Measurements from ENCODE around the gene ARHGEF28. TPM values are rescaled to one million over a fixed set of nuclear protein-coding genes. Genes with fewer than 3 reads are reported as not detected.

Gene ARHGEF28
- total and polyA plus RNA-seq, 2 of the 4 experiments (the other 2 are of a cell fraction), result 3.6 to 16.0 TPM

- Histone ChIP-seq H2AK9ac (replicated peaks; ENCODE audit: low read depth, low read length, poor library complexity) (no peak overlapping the region), H4K91ac (ENCODE audit: insufficient read depth, low read depth, low read length) (no peak overlapping the region), H3K4ac (ENCODE audit: low read depth, low read length) (no peak overlapping the region), H2AFZ (replicated peaks; ENCODE audit: low read length, poor library complexity) (no peak overlapping the region), H3K18ac (ENCODE audit: low read depth, low read length) (no peak overlapping the region), H3K27ac (ENCODE audit: insufficient read depth, low read length) (no peak overlapping the region), H3K36me3 (ENCODE audit: control insufficient read depth, insufficient read depth, low read length) (no peaks in the 10 kb centered on the region), H4K5ac (ENCODE audit: low read depth, low read length) (no peak overlapping the region), H2AK5ac (ENCODE audit: low read depth, low read length) (no peak overlapping the region), H2BK15ac (ENCODE audit: low read depth, low read length) (no peak overlapping the region), H3K23ac (ENCODE audit: low read depth, low read length) (no peak overlapping the region), H4K20me1 (ENCODE audit: insufficient read depth, low read length) (no peaks in the 10 kb centered on the region), H2BK120ac (ENCODE audit: low read depth, low read length) (no peak overlapping the region), H3K27me3 (ENCODE audit: control insufficient read depth, insufficient read depth, low read length) (no peaks in the 10 kb centered on the region), H3K9me1 (ENCODE audit: insufficient read depth, low read length) (peaks cover 17% of the 10 kb centered on the region), H2BK20ac (ENCODE audit: low read depth, low read length) (no peak overlapping the region), H4K8ac (ENCODE audit: low read depth in 2 of 2, low read length in 2 of 2) (no peak overlapping the region), H3K14ac (replicated peaks; ENCODE audit: low read depth, low read length) (no peak overlapping the region), H3K9me3 (ENCODE audit: control insufficient read depth, insufficient read depth, low read length) (no peaks in the 10 kb centered on the region), H3K56ac (ENCODE audit: extremely low read depth, insufficient read depth, low read length) (no peak overlapping the region), H3K9ac (ENCODE audit: low read depth, low read length) (no peak overlapping the region), H2BK5ac (ENCODE audit: low read depth, low read length, poor library complexity, severe bottlenecking) (no peak overlapping the region), H3K4me1 (ENCODE audit: control insufficient read depth, insufficient read depth, low read length) (peaks cover 5% of the 10 kb centered on the region), H3K79me1 (ENCODE audit: low read depth in 1 of 2, low read length in 2 of 2) (peaks cover 0 to 6% of the 10 kb centered on the region in 2 experiments; a peak in 2 of 4 replicates), H3K4me2 (ENCODE audit: low read depth, low read length) (no peak overlapping the region), H3K4me3 (ENCODE audit: insufficient read depth, low read depth, low read length) (no peak overlapping the region)
- 83% methylated on average over 3 of the region's 3 CpGs; no CpG with 5 or more reads in 1 of the 2 experiments for WGBS, 2 experiments (ENCODE audit: extremely low coverage in 2 of 2, insufficient read length in 1 of 2)
- no peak for DNase-seq
- TF ChIP-seq RFX5 (IDR thresholded peaks at IDR 0.05; ENCODE audit: low read depth, low read length), result no peak
- no peak for TF ChIP-seq MXI1 (IDR thresholded peaks at IDR 0.05; ENCODE audit: borderline replicate concordance, low read depth, low read length)
- no peak for TF ChIP-seq POLR2A (IDR thresholded peaks at IDR 0.05; ENCODE audit: low read depth, low read length)
- TF ChIP-seq CHD1 (IDR thresholded peaks at IDR 0.05; ENCODE audit: low read depth, low read length), result no peak
- TF ChIP-seq CEBPB (IDR thresholded peaks at IDR 0.05; ENCODE audit: low read depth, low read length), result no peak
- no peak for TF ChIP-seq RAD21 (IDR thresholded peaks at IDR 0.05; ENCODE audit: low read length)
- no peak for TF ChIP-seq BHLHE40 (IDR thresholded peaks at IDR 0.05; ENCODE audit: low read depth, low read length)
- TF ChIP-seq RCOR1 (IDR thresholded peaks at IDR 0.05; ENCODE audit: insufficient replicate concordance, low read length), result no peak
- no peak for TF ChIP-seq USF2 (IDR thresholded peaks at IDR 0.05; ENCODE audit: low read depth, low read length)
- no peak for TF ChIP-seq FOS (IDR thresholded peaks at IDR 0.05; ENCODE audit: low read depth, low read length)
- TF ChIP-seq NFE2L2 (IDR thresholded peaks at IDR 0.05; ENCODE audit: low read depth, low read length), result no peak
- no peak for TF ChIP-seq MAFK (IDR thresholded peaks at IDR 0.05; ENCODE audit: low read depth, low read length)
- TF ChIP-seq MAZ (IDR thresholded peaks at IDR 0.05; ENCODE audit: borderline replicate concordance, low read depth, low read length), result no peak
- no peak for TF ChIP-seq ELK1 (IDR thresholded peaks at IDR 0.05; ENCODE audit: borderline replicate concordance, low read depth, low read length)
- TF ChIP-seq SMC3 (IDR thresholded peaks at IDR 0.05; ENCODE audit: low read depth, low read length), result no peak
- no peak for TF ChIP-seq CTCF (conservative IDR thresholded peaks at IDR 0.05; ENCODE audit: low read depth, low read length)
- CTCF ChIA-PET, result no interaction called here
- in situ Hi-C loops (cut with MboI; ENCODE audit: low sequenced_read_pairs), result no loop called here
- dilution Hi-C loops (cut with HindIII; ENCODE audit: low sequenced_read_pairs, unreplicated experiment), result no loop called here
- BruUV-seq (replicated peaks), result no TSS peak
- intact Hi-C loops (cut with micrococcal nuclease), result no loop called here
- no peak for ATAC-seq (ENCODE audit: low read depth)
- POLR2A ChIA-PET (ENCODE audit: unreplicated experiment), result no interaction called here
Measured at GRCh38 chr5:73896097-73896496, 270.1 kb downstream of the ARHGEF28 start.
